A673 (cell line): Measurements from ENCODE around the gene SMAD3. TPM values are rescaled to one million over a fixed set of nuclear protein-coding genes. Genes with fewer than 3 reads are reported as not detected.

ENCODE experiments used
- BruUV-seq: library from RNA; stranded (reverse); fragments of 400-500 nt; replicated peaks from 2 replicates; lab custom pipeline; 2021; lab: Mats Ljungman, UMichigan
- CTCF ChIA-PET: fragments of 300-600 bp; sonication (Branson Sonifier 250); formaldehyde crosslinking; loops from one replicate; lab custom pipeline; 2022; ENCODE audit warnings: antibody characterized with exemption; lab: Charles Lee
- POLR2A ChIA-PET: fragments of 300-600 bp; sonication (Branson Sonifier 250); formaldehyde crosslinking; loops from one replicate; lab custom pipeline; 2022; ENCODE audit warnings: antibody characterized with exemption; ENCODE audit not compliant: low non-redundant PET; lab: Charles Lee
- DNase-seq: peaks from one replicate; pipeline ENCODE4 v3.0.0-alpha.2; 2015; ENCODE audit warnings: low spot score
- H3K27ac ChIP-seq: fragments of 200-600 bp; sonication (generic); 2 replicates; pipeline ENCODE4 v1.5.1; 2016; ENCODE audit warnings: mixed run types, low read depth, mild to moderate bottlenecking, mixed read lengths, antibody characterized with exemption, low read length; ENCODE audit not compliant: poor library complexity, severe bottlenecking
- H3K27me3 ChIP-seq: fragments of 200-600 bp; sonication (generic); replicated peaks from 2 replicates; pipeline ENCODE4 v1.6.1; 2017; ENCODE audit warnings: mixed run types, low read depth, mild to moderate bottlenecking, mixed read lengths, antibody characterized with exemption, low read length; ENCODE audit not compliant: insufficient read depth, poor library complexity
- H3K36me3 ChIP-seq: fragments of 200-600 bp; sonication (generic); 2 replicates; pipeline ENCODE4 v1.6.1; 2016; ENCODE audit warnings: mixed run types, mild to moderate bottlenecking, mixed read lengths, antibody characterized with exemption, low read length; ENCODE audit not compliant: insufficient read depth, poor library complexity, severe bottlenecking
- H3K4me1 ChIP-seq: fragments of 200-600 bp; sonication (generic); 2 replicates; pipeline ENCODE4 v1.6.1; 2017; ENCODE audit warnings: mixed run types, mild to moderate bottlenecking, mixed read lengths, antibody characterized with exemption, low read length; ENCODE audit not compliant: insufficient read depth, poor library complexity, severe bottlenecking
- H3K4me3 ChIP-seq: fragments of 200-600 bp; sonication (generic); 2 replicates; pipeline ENCODE4 v1.5.1; 2016; ENCODE audit warnings: low read depth, mixed run types, mild to moderate bottlenecking, mixed read lengths, low read length; ENCODE audit not compliant: poor library complexity, severe bottlenecking
- H3K9me3 ChIP-seq: fragments of 200-600 bp; sonication (generic); 2 replicates; pipeline ENCODE4 v1.6.1; 2016; ENCODE audit warnings: mixed run types, low read depth, mild to moderate bottlenecking, mixed read lengths, antibody characterized with exemption, low read length; ENCODE audit not compliant: poor library complexity, severe bottlenecking
- EZH2 ChIP-seq: fragments of 200-600 bp; sonication (generic); IDR thresholded peaks from 2 replicates; pipeline ENCODE4 v1.6.1; 2017; ENCODE audit warnings: borderline replicate concordance, low read depth, mild to moderate bottlenecking, mixed read lengths, antibody characterized with exemption, low read length; ENCODE audit not compliant: poor library complexity, severe bottlenecking
- intact Hi-C: fragments of 100-400 bp; cut with micrococcal nuclease; formaldehyde crosslinking; loops from one replicate; pipeline ENCODE4 v1.10.0; 2022; ENCODE audit not compliant: unreplicated experiment
- total RNA-seq: library from RNA; stranded (reverse); gene quantifications from 2 replicates; pipeline ENCODE4 v1.2.3, GENCODE V29; 2021
- TF ChIP-seq, protein P1 (sequence below): fragments of 300-800, 200-600 bp; sonication (generic); conservative IDR thresholded peaks from 2 replicates; pipeline ENCODE4 v1.5.1; 2017; ENCODE audit warnings: low read depth, mild to moderate bottlenecking, antibody characterized with exemption, low read length, moderate library complexity, mixed read lengths

SMAD3 gene
- total RNA-seq, 1 experiment from 2014 or later = 31.0 TPM

DNA sequence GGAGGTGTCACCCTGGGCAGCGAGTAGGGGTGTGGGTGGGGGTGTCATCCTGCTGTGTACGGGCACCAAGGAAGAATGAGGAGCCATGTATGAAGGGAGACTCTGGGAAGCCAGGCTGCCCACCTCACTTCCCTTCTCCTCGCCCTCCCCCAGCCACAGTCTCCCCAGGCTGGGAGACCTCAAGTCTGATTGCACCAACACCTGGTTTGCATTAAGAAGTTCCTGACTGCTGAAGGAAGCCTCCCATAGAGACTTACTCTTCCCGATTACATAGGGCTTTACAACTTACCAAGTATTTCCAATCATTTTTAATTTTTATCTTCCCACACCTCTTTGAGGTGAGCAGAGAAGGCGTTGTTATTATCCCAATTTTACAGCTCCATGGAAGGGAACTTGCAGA, 29.5 kb upstream of the SMAD3 start:
- Histone ChIP-seq H3K36me3 (no peaks in the 10 kb centered on the region), H3K9me3 (no peaks in the 10 kb centered on the region), H3K27ac (no peak overlapping the region), H3K4me3 (no peak overlapping the region), H3K4me1 (peaks cover 23% of the 10 kb centered on the region), H3K27me3 (no peaks in the 10 kb centered on the region)
- ChIA-PET CTCF (no interaction called here), POLR2A (no interaction called here)
- no peak for TF ChIP-seq EZH2
- peak; percentile 55 for DNase-seq
- no TSS peak for BruUV-seq
- intact Hi-C loops = no loop called here

DNA sequence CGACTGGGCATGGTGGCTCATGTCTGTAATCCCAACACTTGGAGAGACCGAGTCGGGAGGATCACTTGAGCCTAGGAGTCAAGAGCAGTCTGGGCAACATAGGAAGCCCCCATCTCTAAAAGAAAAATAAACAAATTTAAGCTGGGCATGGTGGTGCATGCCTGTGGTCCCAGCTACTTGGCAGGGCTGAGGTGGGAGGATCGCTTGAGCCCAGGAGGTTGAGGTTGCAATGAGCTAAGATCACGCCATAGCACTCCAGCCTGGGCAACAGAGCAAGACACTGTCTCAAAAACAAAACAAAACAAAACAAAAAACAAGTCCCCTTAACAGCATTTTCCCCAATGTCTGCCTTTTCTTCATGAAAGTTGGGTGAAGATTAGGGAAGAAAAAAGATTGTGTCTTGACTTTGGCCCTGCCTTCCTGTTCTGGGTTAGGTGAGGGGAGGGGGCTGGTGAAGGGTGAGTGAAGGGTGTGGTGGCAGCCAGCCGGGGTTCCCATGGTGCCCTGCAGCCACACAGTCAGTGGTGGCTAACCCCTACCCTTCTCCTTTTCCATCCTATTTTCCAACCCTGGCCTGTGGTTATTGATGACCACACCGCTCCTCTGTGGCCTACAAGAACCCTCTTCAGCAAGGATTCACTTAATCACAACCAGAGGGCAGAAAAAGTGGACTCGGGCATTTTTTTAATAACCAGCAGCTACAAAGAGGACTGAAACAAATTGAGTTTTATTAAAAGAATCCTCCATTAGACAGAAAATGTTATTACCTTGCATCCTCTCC, 28.4 kb upstream of the SMAD3 start:
- peaks cover 28% of the 10 kb centered on the region for H3K4me1 ChIP-seq
- intact Hi-C loops = no loop called here
- POLR2A ChIA-PET = no interaction called here
- no peak for DNase-seq
- no peaks in the 10 kb centered on the region for H3K36me3 ChIP-seq
- H3K9me3 ChIP-seq = no peaks in the 10 kb centered on the region
- no peaks in the 10 kb centered on the region for H3K27me3 ChIP-seq
- TF ChIP-seq EZH2 = no peak
- TF ChIP-seq, protein P1, sequence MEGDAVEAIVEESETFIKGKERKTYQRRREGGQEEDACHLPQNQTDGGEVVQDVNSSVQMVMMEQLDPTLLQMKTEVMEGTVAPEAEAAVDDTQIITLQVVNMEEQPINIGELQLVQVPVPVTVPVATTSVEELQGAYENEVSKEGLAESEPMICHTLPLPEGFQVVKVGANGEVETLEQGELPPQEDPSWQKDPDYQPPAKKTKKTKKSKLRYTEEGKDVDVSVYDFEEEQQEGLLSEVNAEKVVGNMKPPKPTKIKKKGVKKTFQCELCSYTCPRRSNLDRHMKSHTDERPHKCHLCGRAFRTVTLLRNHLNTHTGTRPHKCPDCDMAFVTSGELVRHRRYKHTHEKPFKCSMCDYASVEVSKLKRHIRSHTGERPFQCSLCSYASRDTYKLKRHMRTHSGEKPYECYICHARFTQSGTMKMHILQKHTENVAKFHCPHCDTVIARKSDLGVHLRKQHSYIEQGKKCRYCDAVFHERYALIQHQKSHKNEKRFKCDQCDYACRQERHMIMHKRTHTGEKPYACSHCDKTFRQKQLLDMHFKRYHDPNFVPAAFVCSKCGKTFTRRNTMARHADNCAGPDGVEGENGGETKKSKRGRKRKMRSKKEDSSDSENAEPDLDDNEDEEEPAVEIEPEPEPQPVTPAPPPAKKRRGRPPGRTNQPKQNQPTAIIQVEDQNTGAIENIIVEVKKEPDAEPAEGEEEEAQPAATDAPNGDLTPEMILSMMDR = no peak
- no TSS peak for BruUV-seq
- H3K27ac ChIP-seq = no peak overlapping the region
- no peak overlapping the region for H3K4me3 ChIP-seq
- CTCF ChIA-PET = no interaction called here

DNA sequence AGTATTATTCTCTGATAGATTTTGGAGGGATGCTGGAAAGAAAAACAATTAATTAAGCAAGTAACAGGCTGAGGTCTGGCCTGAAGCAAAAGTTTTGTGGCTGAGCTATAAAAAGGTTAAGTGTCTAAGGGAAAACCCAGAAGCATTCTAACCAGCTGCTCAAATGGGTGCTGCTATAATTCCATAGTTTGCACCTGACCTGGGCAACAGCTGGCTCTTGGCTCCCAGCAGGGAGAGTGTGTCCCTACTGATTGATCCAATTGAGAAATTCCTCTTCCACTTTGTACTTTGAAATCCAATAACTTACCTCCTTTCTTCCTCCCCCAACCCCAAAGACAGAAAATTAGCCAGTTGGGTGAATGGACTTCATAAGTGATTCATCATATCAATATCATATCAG, 27.7 kb upstream of the SMAD3 start:
- Histone ChIP-seq H3K27ac (no peak overlapping the region), H3K4me1 (peaks cover 35% of the 10 kb centered on the region), H3K9me3 (no peaks in the 10 kb centered on the region), H3K27me3 (no peaks in the 10 kb centered on the region), H3K4me3 (no peak overlapping the region), H3K36me3 (no peaks in the 10 kb centered on the region)
- ChIA-PET POLR2A (no interaction called here), CTCF (no interaction called here)
- DNase-seq = no peak
- intact Hi-C loops = no loop called here
- no TSS peak for BruUV-seq
- no peak for TF ChIP-seq EZH2
- TF ChIP-seq, protein P1 = no peak
